LNCaP clone FGC (cell line): Measurements from ENCODE around the gene TNFAIP8L3.

Experiments
- DNase-seq: peaks from one replicate; pipeline ENCODE4 v3.0.0-alpha.2; 2011; ENCODE audit warnings: low read depth
- H3K4me3 ChIP-seq: 2 replicates; pipeline ENCODE4 v1.5.1; 2011; ENCODE audit warnings: mild to moderate bottlenecking, low read depth, low read length, control low read depth
- CTCF ChIP-seq: IDR thresholded peaks from 2 replicates; pipeline ENCODE4 v1.5.1; 2012; ENCODE audit warnings: mild to moderate bottlenecking; ENCODE audit not compliant: control insufficient read depth, insufficient read depth; ENCODE audit errors: extremely low read depth

Gene TNFAIP8L3

GRCh38 chr15:51114437-51115119, 19.9 kb upstream of the TNFAIP8L3 start:
- DNase-seq, result no peak

GRCh38 chr15:51112078-51112477, 17.4 kb upstream of the TNFAIP8L3 start:
- no peak for DNase-seq
- H3K4me3 ChIP-seq, result no peak overlapping the region
- TF ChIP-seq CTCF, result no peak

More at GRCh38 chr15:51114437-51115119, 19.9 kb upstream of the TNFAIP8L3 start:
- no peak overlapping the region for H3K4me3 ChIP-seq
- TF ChIP-seq CTCF, result no peak

GRCh38 chr15:51111061-51111460, 16.4 kb upstream of the TNFAIP8L3 start:
- TF ChIP-seq CTCF, result no peak
- no peak for DNase-seq
- H3K4me3 ChIP-seq, result no peak overlapping the region

GRCh38 chr15:51110171-51110570, 15.5 kb upstream of the TNFAIP8L3 start:
- no peak for TF ChIP-seq CTCF
- no peak overlapping the region for H3K4me3 ChIP-seq
- no peak for DNase-seq

GRCh38 chr15:51108933-51109550, 14.3 kb upstream of the TNFAIP8L3 start:
- no peak for DNase-seq
- H3K4me3 ChIP-seq, result no peak overlapping the region
- no peak for TF ChIP-seq CTCF

- H3K4me3 ChIP-seq, result no peak overlapping the region
- no peak for DNase-seq
- TF ChIP-seq CTCF, result no peak
Observed at GRCh38 chr15:51107612-51108011, 12.9 kb upstream of the TNFAIP8L3 start.
